ENCODE results near the gene ATAD1.
A peak's percentile ranks its signal among the peaks of the same experiment; 100 is the strongest.

Gene ATAD1

DNA sequence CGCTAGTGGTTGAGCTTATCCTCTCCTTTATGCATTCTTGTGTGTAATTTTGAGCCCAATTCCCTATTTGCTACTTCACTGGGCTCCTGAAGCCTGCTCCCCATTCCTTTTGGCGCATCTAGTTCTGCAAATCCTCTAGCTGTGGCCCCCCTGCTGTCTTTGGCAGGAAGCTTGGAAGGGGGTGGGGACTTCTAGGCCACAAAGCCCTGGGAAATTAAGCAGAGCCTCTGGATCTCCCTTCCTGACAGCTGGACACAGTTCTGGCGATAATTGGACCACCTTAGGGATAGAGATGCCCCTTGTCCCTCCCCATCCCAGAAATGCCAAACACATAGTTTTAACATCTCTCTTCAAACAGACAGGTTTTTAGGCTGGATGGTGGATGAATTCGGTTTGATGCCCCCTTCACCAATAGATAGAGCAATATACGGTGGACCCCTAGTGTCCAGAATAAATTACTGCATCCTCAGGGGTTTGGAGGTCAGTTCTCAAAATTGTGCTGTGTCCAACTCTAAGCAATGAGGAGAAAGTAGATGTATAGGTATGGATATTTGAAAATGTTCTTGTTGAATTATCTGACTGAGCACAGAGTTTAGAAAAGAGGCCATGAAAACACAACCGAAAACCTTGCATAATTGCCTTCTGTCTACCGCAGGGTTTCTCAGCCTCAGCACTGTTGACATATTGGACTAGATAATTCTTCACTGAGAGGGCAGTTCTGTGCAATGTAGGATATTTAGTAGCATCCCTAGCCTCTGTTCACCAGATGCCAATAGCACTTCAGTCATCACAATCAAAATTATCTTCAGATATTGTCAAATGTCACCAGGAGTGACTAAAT lies 82.8 kb downstream of the ATAD1 start:
- no peaks in the 10 kb centered on the region for H3K4me1 ChIP-seq (ENCODE audit: low read depth, poor library complexity, severe bottlenecking)
- no peaks in the 10 kb centered on the region for H4K20me1 ChIP-seq (ENCODE audit: insufficient read depth)
- TF ChIP-seq CTCF (conservative IDR thresholded peaks at IDR 0.05; ENCODE audit: low read depth, low read length) = peak; percentile 91
- H3K79me2 ChIP-seq (ENCODE audit: insufficient read depth, low read depth) = no peaks in the 10 kb centered on the region
- no peak overlapping the region for H3K27ac ChIP-seq
- no peak overlapping the region for H3K4me2 ChIP-seq
- H3K9ac ChIP-seq = no peak overlapping the region
- H2AFZ ChIP-seq (ENCODE audit: low read depth) = no peak overlapping the region
- no peak overlapping the region for H3K4me3 ChIP-seq (IDR thresholded peaks at IDR 0.05; ENCODE audit: insufficient read depth, low read depth, low read length)
- no peaks in the 10 kb centered on the region for H3K36me3 ChIP-seq (ENCODE audit: insufficient read depth)
- no peaks in the 10 kb centered on the region for H3K27me3 ChIP-seq (ENCODE audit: insufficient read depth, low read depth)

DNA sequence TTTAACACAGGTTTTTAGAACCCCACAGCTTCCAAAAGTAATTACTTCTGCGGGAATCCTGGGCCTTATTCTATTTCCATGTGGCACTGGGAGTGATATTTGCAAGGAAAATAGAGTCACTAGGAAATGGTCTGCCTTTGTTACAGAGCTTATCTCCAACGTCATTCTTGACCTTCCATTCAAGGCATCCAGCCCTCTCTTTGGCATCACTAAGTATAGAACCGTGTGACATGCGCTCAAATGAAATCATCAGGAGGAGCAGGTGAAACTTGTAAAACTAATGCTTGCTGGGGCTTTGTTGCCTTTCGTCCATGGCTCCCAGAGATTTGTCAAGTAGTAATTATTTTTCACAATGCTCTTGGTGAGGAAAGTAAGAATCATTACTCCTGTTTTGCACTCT lies 84.9 kb downstream of the ATAD1 start:
- TF ChIP-seq CTCF (conservative IDR thresholded peaks at IDR 0.05; ENCODE audit: low read depth, low read length) = no peak
- no peaks in the 10 kb centered on the region for H3K27me3 ChIP-seq (ENCODE audit: insufficient read depth, low read depth)
- no peaks in the 10 kb centered on the region for H3K36me3 ChIP-seq (ENCODE audit: insufficient read depth)
- H3K79me2 ChIP-seq (ENCODE audit: insufficient read depth, low read depth) = no peaks in the 10 kb centered on the region
- H3K4me3 ChIP-seq (IDR thresholded peaks at IDR 0.05; ENCODE audit: insufficient read depth, low read depth, low read length) = no peak overlapping the region
- no peak overlapping the region for H3K27ac ChIP-seq
- no peaks in the 10 kb centered on the region for H4K20me1 ChIP-seq (ENCODE audit: insufficient read depth)
- H3K4me2 ChIP-seq = no peak overlapping the region
- H2AFZ ChIP-seq (ENCODE audit: low read depth) = no peak overlapping the region
- H3K4me1 ChIP-seq (ENCODE audit: low read depth, poor library complexity, severe bottlenecking) = no peaks in the 10 kb centered on the region
- no peak overlapping the region for H3K9ac ChIP-seq

DNA sequence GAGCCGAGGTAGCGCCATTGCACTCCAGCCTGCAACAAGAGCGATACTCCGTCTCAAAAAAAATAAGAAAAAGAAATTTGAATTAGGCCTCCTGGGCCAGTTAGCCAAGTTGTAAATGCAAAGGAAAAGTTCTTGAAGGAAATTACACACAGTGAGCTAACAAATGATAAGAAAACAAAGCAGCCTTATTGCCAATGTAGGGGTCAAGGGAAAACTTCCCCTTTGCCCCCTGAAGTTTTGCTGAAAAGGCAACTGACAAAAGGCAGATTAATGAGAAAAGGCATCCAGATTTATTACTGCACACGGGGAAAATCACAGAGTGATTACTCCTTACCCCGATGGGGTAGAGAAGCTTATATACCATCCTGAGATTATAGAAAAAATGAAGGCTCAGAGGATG lies 88.1 kb downstream of the ATAD1 start:
- no peak overlapping the region for H3K4me3 ChIP-seq (IDR thresholded peaks at IDR 0.05; ENCODE audit: insufficient read depth, low read depth, low read length)
- H4K20me1 ChIP-seq (ENCODE audit: insufficient read depth) = no peaks in the 10 kb centered on the region
- TF ChIP-seq CTCF (conservative IDR thresholded peaks at IDR 0.05; ENCODE audit: low read depth, low read length) = no peak
- no peaks in the 10 kb centered on the region for H3K27me3 ChIP-seq (ENCODE audit: insufficient read depth, low read depth)
- H3K9ac ChIP-seq = no peak overlapping the region
- no peak overlapping the region for H2AFZ ChIP-seq (ENCODE audit: low read depth)
- no peaks in the 10 kb centered on the region for H3K79me2 ChIP-seq (ENCODE audit: insufficient read depth, low read depth)
- H3K4me2 ChIP-seq = no peak overlapping the region
- no peaks in the 10 kb centered on the region for H3K4me1 ChIP-seq (ENCODE audit: low read depth, poor library complexity, severe bottlenecking)
- H3K27ac ChIP-seq = no peak overlapping the region
- no peaks in the 10 kb centered on the region for H3K36me3 ChIP-seq (ENCODE audit: insufficient read depth)

GRCh38 chr10:87724789-87725188 lies 93.2 kb downstream of the ATAD1 start:
- H3K9ac ChIP-seq = no peak overlapping the region
- H3K4me1 ChIP-seq (ENCODE audit: low read depth, poor library complexity, severe bottlenecking) = no peaks in the 10 kb centered on the region
- H3K36me3 ChIP-seq (ENCODE audit: insufficient read depth) = no peaks in the 10 kb centered on the region
- H3K4me3 ChIP-seq (IDR thresholded peaks at IDR 0.05; ENCODE audit: insufficient read depth, low read depth, low read length) = no peak overlapping the region
- no peaks in the 10 kb centered on the region for H3K79me2 ChIP-seq (ENCODE audit: insufficient read depth, low read depth)
- no peak overlapping the region for H3K4me2 ChIP-seq
- TF ChIP-seq CTCF (conservative IDR thresholded peaks at IDR 0.05; ENCODE audit: low read depth, low read length) = no peak
- H3K27ac ChIP-seq = no peak overlapping the region
- H3K27me3 ChIP-seq (ENCODE audit: insufficient read depth, low read depth) = no peaks in the 10 kb centered on the region
- H4K20me1 ChIP-seq (ENCODE audit: insufficient read depth) = no peaks in the 10 kb centered on the region
- H2AFZ ChIP-seq (ENCODE audit: low read depth) = no peak overlapping the region
